Nephron (organoid): ENCODE results near the gene AAGAB.
A peak's percentile ranks its signal among the peaks of the same experiment; 100 is the strongest.

Source experiments
- H3K27ac Mint-ChIP-seq, 3 experiments: 2 replicates each; pipeline ENCODE4 v1.8.0; 2020; ENCODE audit warnings: mixed read lengths in 3 of 3, mild to moderate bottlenecking in 2 of 3, moderate library complexity in 1 of 3
- H3K27me3 Mint-ChIP-seq: 2 replicates; pipeline ENCODE4 v1.8.0; 2021; ENCODE audit warnings: low read depth, mild to moderate bottlenecking, moderate library complexity, mixed read lengths
- H3K36me3 Mint-ChIP-seq: 2 replicates; pipeline ENCODE4 v1.8.0; 2020; ENCODE audit warnings: low read depth, mixed read lengths
- H3K4me1 Mint-ChIP-seq: 2 replicates; pipeline ENCODE4 v1.8.0; 2020; ENCODE audit warnings: mixed read lengths
- H3K4me3 Mint-ChIP-seq, 3 experiments: 2 replicates each; pipeline ENCODE4 v1.8.0; 2020; ENCODE audit warnings: mild to moderate bottlenecking in 3 of 3, mixed read lengths in 3 of 3, moderate library complexity in 2 of 3
- H3K9me3 Mint-ChIP-seq: 2 replicates; pipeline ENCODE4 v1.8.0; 2020; ENCODE audit warnings: mixed read lengths
- TF ChIP-seq, protein P1 (sequence below), 3 experiments: fragments of 200-600 bp; sonication (generic); IDR thresholded peaks; one replicate each; pipeline ENCODE4 v1.5.0; 2021; ENCODE audit warnings: antibody characterized with exemption in 3 of 3; ENCODE audit not compliant: unreplicated experiment in 3 of 3

Gene AAGAB

GRCh38 chr15:67178569-67179210 is 75.8 kb downstream of the AAGAB start:
- Mint-ChIP-seq H3K9me3 (no peaks in the 10 kb centered on the region), H3K36me3 (peaks cover 55% of the 10 kb centered on the region)
- TF ChIP-seq, protein P1, sequence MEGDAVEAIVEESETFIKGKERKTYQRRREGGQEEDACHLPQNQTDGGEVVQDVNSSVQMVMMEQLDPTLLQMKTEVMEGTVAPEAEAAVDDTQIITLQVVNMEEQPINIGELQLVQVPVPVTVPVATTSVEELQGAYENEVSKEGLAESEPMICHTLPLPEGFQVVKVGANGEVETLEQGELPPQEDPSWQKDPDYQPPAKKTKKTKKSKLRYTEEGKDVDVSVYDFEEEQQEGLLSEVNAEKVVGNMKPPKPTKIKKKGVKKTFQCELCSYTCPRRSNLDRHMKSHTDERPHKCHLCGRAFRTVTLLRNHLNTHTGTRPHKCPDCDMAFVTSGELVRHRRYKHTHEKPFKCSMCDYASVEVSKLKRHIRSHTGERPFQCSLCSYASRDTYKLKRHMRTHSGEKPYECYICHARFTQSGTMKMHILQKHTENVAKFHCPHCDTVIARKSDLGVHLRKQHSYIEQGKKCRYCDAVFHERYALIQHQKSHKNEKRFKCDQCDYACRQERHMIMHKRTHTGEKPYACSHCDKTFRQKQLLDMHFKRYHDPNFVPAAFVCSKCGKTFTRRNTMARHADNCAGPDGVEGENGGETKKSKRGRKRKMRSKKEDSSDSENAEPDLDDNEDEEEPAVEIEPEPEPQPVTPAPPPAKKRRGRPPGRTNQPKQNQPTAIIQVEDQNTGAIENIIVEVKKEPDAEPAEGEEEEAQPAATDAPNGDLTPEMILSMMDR (IDR thresholded peaks at IDR 0.05; ENCODE audit: unreplicated experiment in 3 of 3): no peak

GRCh38 chr15:67177752-67178151 is 76.7 kb downstream of the AAGAB start:
- Mint-ChIP-seq H3K27me3 (no peaks in the 10 kb centered on the region), H3K36me3 (peaks cover 60% of the 10 kb centered on the region), H3K27ac (no peak overlapping the region), H3K4me1 (peaks cover 57% of the 10 kb centered on the region), H3K9me3 (no peaks in the 10 kb centered on the region), H3K4me3 (no peak overlapping the region)
- TF ChIP-seq, protein P1 (IDR thresholded peaks at IDR 0.05; ENCODE audit: unreplicated experiment in 3 of 3): no peak

More at GRCh38 chr15:67178569-67179210, 75.8 kb downstream of the AAGAB start:
- Mint-ChIP-seq H3K4me1 (peaks cover 53% of the 10 kb centered on the region), H3K4me3 (no peak overlapping the region), H3K27me3 (no peaks in the 10 kb centered on the region), H3K27ac (peak overlapping the region; percentile 21 to 82 (median 28))

DNA sequence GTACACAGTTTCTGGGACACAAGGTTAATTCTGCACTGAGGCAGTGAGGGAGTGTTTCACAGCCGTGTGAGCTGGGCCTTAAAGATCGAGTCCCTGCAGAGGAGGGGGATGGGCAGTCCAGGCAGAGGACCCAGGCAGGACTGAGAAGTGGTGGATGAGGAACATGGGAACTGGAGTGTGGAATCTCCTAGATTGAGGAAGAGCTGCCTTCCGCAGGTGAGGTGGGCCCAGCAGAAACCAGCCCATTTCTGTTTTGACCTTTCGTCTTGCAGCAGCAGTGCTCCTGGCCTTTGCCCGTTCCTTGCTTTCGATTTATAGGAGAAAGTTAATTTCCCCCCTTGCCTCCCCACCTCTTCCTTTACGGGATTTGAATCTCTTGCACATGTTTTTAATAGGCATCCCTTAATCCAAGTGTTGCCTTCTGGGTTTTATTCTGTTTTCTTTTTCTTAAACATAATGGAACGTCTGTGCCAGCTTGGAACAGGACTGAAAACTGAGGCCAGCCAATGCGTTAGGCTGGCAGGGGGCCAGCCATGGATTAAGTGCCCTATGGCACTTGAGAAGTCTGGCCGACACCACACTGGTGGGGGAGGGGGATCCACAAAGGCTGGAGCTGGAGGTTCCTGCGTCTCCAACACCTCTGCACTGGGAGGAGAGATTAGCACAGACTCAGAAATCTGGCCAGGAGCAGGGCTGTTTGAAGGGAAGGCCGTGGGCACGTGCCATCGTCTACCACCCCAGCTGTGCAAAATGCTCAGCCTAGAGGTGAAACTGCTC is 78.1 kb downstream of the AAGAB start:
- TF ChIP-seq, protein P1 (IDR thresholded peaks at IDR 0.05; ENCODE audit: unreplicated experiment in 3 of 3): no peak
- Mint-ChIP-seq H3K27ac (peak overlapping the region; percentile 51 to 71 (median 53)), H3K36me3 (peaks cover 64% of the 10 kb centered on the region)

DNA sequence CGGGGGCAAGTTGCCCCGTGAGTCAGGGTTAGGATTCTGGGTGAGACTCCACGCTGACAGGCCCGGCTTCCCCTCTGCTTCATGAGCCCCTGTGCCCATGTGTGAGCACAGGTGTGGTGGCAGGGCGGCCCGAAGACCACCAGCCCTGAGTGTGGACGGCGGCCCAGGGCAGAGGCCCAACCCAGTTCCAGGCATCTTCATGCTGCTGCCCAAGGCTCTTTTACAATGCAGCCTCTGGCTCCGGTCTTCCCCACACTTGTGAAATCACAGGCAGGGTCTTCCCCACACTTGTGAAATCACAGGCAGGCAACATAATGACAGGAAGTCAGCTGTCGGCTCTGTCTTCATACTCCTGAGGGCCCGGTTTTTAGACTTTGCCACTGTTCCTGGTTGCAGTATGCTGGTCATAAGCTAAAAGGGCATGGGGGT is 78.8 kb downstream of the AAGAB start:
- Mint-ChIP-seq H3K27ac (peak overlapping the region; percentile 51 to 71 (median 53)), H3K4me3 (no peak overlapping the region), H3K9me3 (no peaks in the 10 kb centered on the region), H3K36me3 (peaks cover 70% of the 10 kb centered on the region), H3K27me3 (no peaks in the 10 kb centered on the region), H3K4me1 (peaks cover 78% of the 10 kb centered on the region)
- TF ChIP-seq, protein P1 (IDR thresholded peaks at IDR 0.05; ENCODE audit: unreplicated experiment in 3 of 3): no peak

More for the DNA sequence above, 78.1 kb downstream of the AAGAB start:
- Mint-ChIP-seq H3K4me1 (peaks cover 71% of the 10 kb centered on the region), H3K27me3 (no peaks in the 10 kb centered on the region), H3K4me3 (no peak overlapping the region), H3K9me3 (no peaks in the 10 kb centered on the region)

- Mint-ChIP-seq H3K4me3 (no peak overlapping the region), H3K36me3 (peaks cover 74% of the 10 kb centered on the region), H3K9me3 (no peaks in the 10 kb centered on the region), H3K27ac (peak overlapping the region in 2 of 3 experiments; percentile 6 to 8), H3K27me3 (no peaks in the 10 kb centered on the region), H3K4me1 (peaks cover 84% of the 10 kb centered on the region)
- TF ChIP-seq, protein P1 (IDR thresholded peaks at IDR 0.05; ENCODE audit: unreplicated experiment in 3 of 3): no peak
These were observed 79.4 kb downstream of the AAGAB start for GRCh38 chr15:67174864-67175573.
